Measurements from ENCODE around the gene TMEM213.
"Not testable (repeated sequence)": the region's sequence is repeated elsewhere in the genome, so short reads cannot be mapped to it uniquely, and the experiment has no call there.

The TMEM213 gene

GRCh38 chr7:138802706-138803105, 4.9 kb downstream of the TMEM213 start:
- no peak for TF ChIP-seq JUND (IDR thresholded peaks at IDR 0.05; ENCODE audit: low read depth)
- DNase-seq (ENCODE audit: low read depth in 1 of 2, low spot score in 1 of 2), result no peak
- in situ Hi-C loops (cut with HindIII; ENCODE audit: low pct_unique_long_range_greater_than_20kb, low sequenced_read_pairs), result no loop called here

- in situ Hi-C loops (cut with HindIII; ENCODE audit: low pct_unique_long_range_greater_than_20kb, low sequenced_read_pairs), result no loop called here
- TF ChIP-seq JUND (IDR thresholded peaks at IDR 0.05; ENCODE audit: low read depth), result no peak
- DNase-seq (ENCODE audit: low read depth in 1 of 2, low spot score in 1 of 2), result no peak
Observed at GRCh38 chr7:138804618-138805017, 6.8 kb downstream of the TMEM213 start.

GRCh38 chr7:138809346-138809745, 11.6 kb downstream of the TMEM213 start:
- DNase-seq (ENCODE audit: low read depth in 1 of 2, low spot score in 1 of 2), result no peak
- in situ Hi-C loops (cut with HindIII; ENCODE audit: low pct_unique_long_range_greater_than_20kb, low sequenced_read_pairs), result no loop called here
- no peak for TF ChIP-seq JUND (IDR thresholded peaks at IDR 0.05; ENCODE audit: low read depth)

GRCh38 chr7:138811327-138811726, 13.5 kb downstream of the TMEM213 start:
- in situ Hi-C loops (cut with HindIII; ENCODE audit: low pct_unique_long_range_greater_than_20kb, low sequenced_read_pairs); DNase-seq (ENCODE audit: low read depth in 1 of 2, low spot score in 1 of 2): not testable (repeated sequence)

GRCh38 chr7:138813945-138814344, 16.2 kb downstream of the TMEM213 start:
- no peak for DNase-seq (ENCODE audit: low read depth in 1 of 2, low spot score in 1 of 2)
- in situ Hi-C loops (cut with HindIII; ENCODE audit: low pct_unique_long_range_greater_than_20kb, low sequenced_read_pairs), result no loop called here
- TF ChIP-seq JUND (IDR thresholded peaks at IDR 0.05; ENCODE audit: low read depth), result no peak

GRCh38 chr7:138814816-138815332, 17.1 kb downstream of the TMEM213 start:
- in situ Hi-C loops (cut with HindIII; ENCODE audit: low pct_unique_long_range_greater_than_20kb, low sequenced_read_pairs), result no loop called here
- DNase-seq (ENCODE audit: low read depth in 1 of 2, low spot score in 1 of 2), result no peak
- no peak for TF ChIP-seq JUND (IDR thresholded peaks at IDR 0.05; ENCODE audit: low read depth)

- in situ Hi-C loops (cut with HindIII; ENCODE audit: low pct_unique_long_range_greater_than_20kb, low sequenced_read_pairs), result no loop called here
- TF ChIP-seq JUND (IDR thresholded peaks at IDR 0.05; ENCODE audit: low read depth), result no peak
- no peak for DNase-seq (ENCODE audit: low read depth in 1 of 2, low spot score in 1 of 2)
Observed at GRCh38 chr7:138816650-138817049, 18.9 kb downstream of the TMEM213 start.

GRCh38 chr7:138819625-138820024, 21.8 kb downstream of the TMEM213 start:
- TF ChIP-seq JUND (IDR thresholded peaks at IDR 0.05; ENCODE audit: low read depth), result no peak
- DNase-seq (ENCODE audit: low read depth in 1 of 2, low spot score in 1 of 2), result no peak
- in situ Hi-C loops (cut with HindIII; ENCODE audit: low pct_unique_long_range_greater_than_20kb, low sequenced_read_pairs), result no loop called here

GRCh38 chr7:138821912-138822311, 24.1 kb downstream of the TMEM213 start:
- no peak for DNase-seq (ENCODE audit: low read depth in 1 of 2, low spot score in 1 of 2)
- TF ChIP-seq JUND (IDR thresholded peaks at IDR 0.05; ENCODE audit: low read depth), result no peak
- in situ Hi-C loops (cut with HindIII; ENCODE audit: low pct_unique_long_range_greater_than_20kb, low sequenced_read_pairs), result no loop called here

- TF ChIP-seq JUND (IDR thresholded peaks at IDR 0.05; ENCODE audit: low read depth), result no peak
- in situ Hi-C loops (cut with HindIII; ENCODE audit: low pct_unique_long_range_greater_than_20kb, low sequenced_read_pairs), result no loop called here
- DNase-seq (ENCODE audit: low read depth in 1 of 2, low spot score in 1 of 2), result no peak
Observed at GRCh38 chr7:138822867-138823535, 25.2 kb downstream of the TMEM213 start.

GRCh38 chr7:138825049-138825721, 27.4 kb downstream of the TMEM213 start:
- no peak for DNase-seq (ENCODE audit: low read depth in 1 of 2, low spot score in 1 of 2)
- no peak for TF ChIP-seq JUND (IDR thresholded peaks at IDR 0.05; ENCODE audit: low read depth)
- in situ Hi-C loops (cut with HindIII; ENCODE audit: low pct_unique_long_range_greater_than_20kb, low sequenced_read_pairs), result no loop called here

- TF ChIP-seq JUND (IDR thresholded peaks at IDR 0.05; ENCODE audit: low read depth), result no peak
- DNase-seq (ENCODE audit: low read depth in 1 of 2, low spot score in 1 of 2), result no peak
- in situ Hi-C loops (cut with HindIII; ENCODE audit: low pct_unique_long_range_greater_than_20kb, low sequenced_read_pairs), result no loop called here
Observed at GRCh38 chr7:138828302-138828701, 30.5 kb downstream of the TMEM213 start.

GRCh38 chr7:138829335-138829734, 31.5 kb downstream of the TMEM213 start:
- DNase-seq (ENCODE audit: low read depth in 1 of 2, low spot score in 1 of 2), result no peak
- no peak for TF ChIP-seq JUND (IDR thresholded peaks at IDR 0.05; ENCODE audit: low read depth)
- in situ Hi-C loops (cut with HindIII; ENCODE audit: low pct_unique_long_range_greater_than_20kb, low sequenced_read_pairs), result no loop called here
